Measurements from ENCODE around the gene ZNF883.

- TF ChIP-seq GATA2 (IDR thresholded peaks at IDR 0.05; ENCODE audit: low read depth, low read length) (no peak), GATA3 (IDR thresholded peaks at IDR 0.05; ENCODE audit: low read depth, low read length) (no peak)
Measured at GRCh38 chr9:112911736-112912135, 100.3 kb downstream of the ZNF883 start.

All from SH-SY5Y (cell line).